HG02970 (cell line): Measurements from ENCODE around the gene UEVLD.

Source experiments
- ATAC-seq: cut with Tn5 transposase; IDR thresholded peaks from one replicate; pipeline ENCODE4 v1.9.1; 2021; ENCODE audit warnings: mild to moderate bottlenecking, moderate library complexity, moderate number of reproducible peaks; ENCODE audit not compliant: unreplicated experiment, low FRiP score

The UEVLD gene

GRCh38 chr11:18590571-18590970, 2.0 kb upstream of the UEVLD start:
- ATAC-seq, result no peak

- ATAC-seq, result no peak
Measured at GRCh38 chr11:18581825-18582224, 6.7 kb downstream of the UEVLD start.

GRCh38 chr11:18580113-18580766, 8.3 kb downstream of the UEVLD start:
- no peak for ATAC-seq

GRCh38 chr11:18578975-18579598, 9.4 kb downstream of the UEVLD start:
- no peak for ATAC-seq

- ATAC-seq, result no peak
Measured at GRCh38 chr11:18575361-18575760, 13.2 kb downstream of the UEVLD start.

- ATAC-seq, result no peak
Measured at GRCh38 chr11:18567081-18567480, 21.5 kb downstream of the UEVLD start.

- ATAC-seq, result no peak
Measured at GRCh38 chr11:18566406-18566805, 22.1 kb downstream of the UEVLD start.

GRCh38 chr11:18564149-18564548, 24.4 kb downstream of the UEVLD start:
- ATAC-seq, result no peak

GRCh38 chr11:18563090-18563730, 25.3 kb downstream of the UEVLD start:
- no peak for ATAC-seq

GRCh38 chr11:18548001-18548400, 40.5 kb downstream of the UEVLD start:
- ATAC-seq, result no peak

GRCh38 chr11:18540207-18541009, 48.1 kb downstream of the UEVLD start:
- no peak for ATAC-seq

- no peak for ATAC-seq
Measured at GRCh38 chr11:18536209-18536608, 52.3 kb downstream of the UEVLD start.

GRCh38 chr11:18534245-18534644, 54.3 kb downstream of the UEVLD start:
- ATAC-seq, result no peak

GRCh38 chr11:18533365-18533764, 55.2 kb downstream of the UEVLD start:
- ATAC-seq, result no peak

- no peak for ATAC-seq
Measured at GRCh38 chr11:18527512-18527911, 61.0 kb downstream of the UEVLD start.

GRCh38 chr11:18526521-18527296, 61.8 kb downstream of the UEVLD start, which contains the start of gene TSG101:
Gene TSG101, minus strand, starts transcription at chr11:18526942. Its CDS starts 126 bp downstream, at chr11:18526816.
- peak; percentile 96 for ATAC-seq

GRCh38 chr11:18526130-18526520, 62.4 kb downstream of the UEVLD start:
- ATAC-seq, result no peak

GRCh38 chr11:18524248-18524647, 64.3 kb downstream of the UEVLD start:
- ATAC-seq, result no peak

GRCh38 chr11:18523084-18523483, 65.5 kb downstream of the UEVLD start:
- ATAC-seq, result no peak

GRCh38 chr11:18522388-18522787, 66.1 kb downstream of the UEVLD start:
- ATAC-seq, result no peak
